Fibroblast of the aortic adventitia (primary cell): ENCODE data around the gene INHBB. TPM values are rescaled to one million over a fixed set of nuclear protein-coding genes. Genes with fewer than 3 reads are reported as not detected.

Source experiments
- DNase-seq: peaks from one replicate; pipeline ENCODE4 v3.0.0-alpha.2; 2010; ENCODE audit warnings: low read depth
- H3K4me3 ChIP-seq: 2 replicates; pipeline ENCODE4 v1.5.1; 2011; ENCODE audit warnings: low read depth, mild to moderate bottlenecking, control low read depth, low read length, moderate library complexity
- total RNA-seq: library from RNA; depleted of rRNA; stranded (reverse); fragments of >200 nt; gene quantifications from 2 replicates; pipeline ENCODE4 v1.2.3, GENCODE V29; 2012; ENCODE audit warnings: low replicate concordance
- TF ChIP-seq, protein P1 (sequence below): IDR thresholded peaks from 2 replicates; pipeline ENCODE4 v1.5.1; 2011; ENCODE audit warnings: mild to moderate bottlenecking, low read length, control low read depth, inconsistent platforms; ENCODE audit not compliant: insufficient read depth

INHBB gene
- total RNA-seq, 1 donor, result not detected

DNA sequence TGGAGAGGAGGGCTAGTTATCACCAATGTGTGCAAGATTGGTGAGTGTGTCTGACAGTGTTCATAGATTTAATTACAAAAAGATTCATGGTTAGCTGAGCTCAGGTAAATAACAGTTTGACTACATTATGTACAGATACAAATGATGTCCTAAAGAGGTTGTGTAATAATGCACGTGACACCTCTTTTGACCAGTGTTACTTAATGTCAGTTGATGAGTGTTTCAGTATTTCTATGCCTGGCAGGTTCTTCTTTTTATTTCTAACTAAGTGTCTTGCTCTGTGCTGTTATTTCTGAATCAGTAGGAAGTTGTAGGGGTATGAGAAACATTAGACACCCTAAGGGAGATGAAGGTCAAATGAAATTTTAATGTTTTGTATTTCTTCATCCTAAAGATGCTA lies 7.9 kb upstream of the INHBB start:
- H3K4me3 ChIP-seq, result no peak overlapping the region
- TF ChIP-seq, protein P1, sequence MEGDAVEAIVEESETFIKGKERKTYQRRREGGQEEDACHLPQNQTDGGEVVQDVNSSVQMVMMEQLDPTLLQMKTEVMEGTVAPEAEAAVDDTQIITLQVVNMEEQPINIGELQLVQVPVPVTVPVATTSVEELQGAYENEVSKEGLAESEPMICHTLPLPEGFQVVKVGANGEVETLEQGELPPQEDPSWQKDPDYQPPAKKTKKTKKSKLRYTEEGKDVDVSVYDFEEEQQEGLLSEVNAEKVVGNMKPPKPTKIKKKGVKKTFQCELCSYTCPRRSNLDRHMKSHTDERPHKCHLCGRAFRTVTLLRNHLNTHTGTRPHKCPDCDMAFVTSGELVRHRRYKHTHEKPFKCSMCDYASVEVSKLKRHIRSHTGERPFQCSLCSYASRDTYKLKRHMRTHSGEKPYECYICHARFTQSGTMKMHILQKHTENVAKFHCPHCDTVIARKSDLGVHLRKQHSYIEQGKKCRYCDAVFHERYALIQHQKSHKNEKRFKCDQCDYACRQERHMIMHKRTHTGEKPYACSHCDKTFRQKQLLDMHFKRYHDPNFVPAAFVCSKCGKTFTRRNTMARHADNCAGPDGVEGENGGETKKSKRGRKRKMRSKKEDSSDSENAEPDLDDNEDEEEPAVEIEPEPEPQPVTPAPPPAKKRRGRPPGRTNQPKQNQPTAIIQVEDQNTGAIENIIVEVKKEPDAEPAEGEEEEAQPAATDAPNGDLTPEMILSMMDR, result no peak
- DNase-seq, result no peak

- TF ChIP-seq, protein P1, result no peak
- H3K4me3 ChIP-seq, result no peak overlapping the region
- DNase-seq, result no peak
Observed at GRCh38 chr2:120341977-120342376, 4.0 kb upstream of the INHBB start.

DNA sequence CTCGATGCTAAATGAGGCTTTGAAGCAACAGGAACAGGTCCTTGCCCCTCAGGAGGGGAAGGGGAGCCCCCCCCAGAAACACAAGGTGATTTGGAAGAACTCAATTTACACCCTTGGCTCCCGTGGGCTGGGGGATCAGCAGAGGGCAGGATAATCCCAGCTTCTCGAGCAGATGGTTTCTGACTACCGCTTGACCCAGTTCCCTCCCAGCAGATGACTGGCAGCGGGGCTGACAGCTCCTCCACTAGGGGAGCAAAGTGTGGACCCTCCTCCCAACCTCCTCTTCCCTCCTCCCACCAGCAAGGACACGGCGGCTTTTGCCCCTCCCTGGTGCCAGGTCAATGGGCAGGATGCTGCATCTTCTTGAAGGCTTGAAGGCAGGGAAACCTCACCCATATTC lies 3.5 kb upstream of the INHBB start:
- TF ChIP-seq, protein P1, result no peak
- DNase-seq, result no peak
- H3K4me3 ChIP-seq, result no peak overlapping the region

DNA sequence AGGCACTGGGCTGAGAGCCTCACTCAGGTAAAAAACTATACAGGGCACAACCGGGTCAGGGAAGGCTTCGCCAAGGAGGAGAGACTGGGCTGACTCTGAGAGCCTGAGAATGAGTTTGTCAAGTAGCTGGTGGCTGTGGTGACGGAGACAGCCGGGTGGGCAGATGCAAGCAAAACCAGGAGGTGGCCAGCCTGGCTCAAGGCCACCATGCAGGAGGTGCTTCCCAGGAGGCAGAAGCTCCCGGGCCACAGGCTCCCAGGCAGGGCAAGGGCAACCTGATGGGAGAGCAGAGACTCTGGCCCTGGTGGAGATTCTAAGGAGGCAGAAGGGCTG lies 2.9 kb upstream of the INHBB start:
- TF ChIP-seq, protein P1, result no peak
- H3K4me3 ChIP-seq, result no peak overlapping the region
- DNase-seq, result no peak

GRCh38 chr2:120343433-120344105 lies 2.4 kb upstream of the INHBB start:
- DNase-seq, result peak; percentile 69

DNA sequence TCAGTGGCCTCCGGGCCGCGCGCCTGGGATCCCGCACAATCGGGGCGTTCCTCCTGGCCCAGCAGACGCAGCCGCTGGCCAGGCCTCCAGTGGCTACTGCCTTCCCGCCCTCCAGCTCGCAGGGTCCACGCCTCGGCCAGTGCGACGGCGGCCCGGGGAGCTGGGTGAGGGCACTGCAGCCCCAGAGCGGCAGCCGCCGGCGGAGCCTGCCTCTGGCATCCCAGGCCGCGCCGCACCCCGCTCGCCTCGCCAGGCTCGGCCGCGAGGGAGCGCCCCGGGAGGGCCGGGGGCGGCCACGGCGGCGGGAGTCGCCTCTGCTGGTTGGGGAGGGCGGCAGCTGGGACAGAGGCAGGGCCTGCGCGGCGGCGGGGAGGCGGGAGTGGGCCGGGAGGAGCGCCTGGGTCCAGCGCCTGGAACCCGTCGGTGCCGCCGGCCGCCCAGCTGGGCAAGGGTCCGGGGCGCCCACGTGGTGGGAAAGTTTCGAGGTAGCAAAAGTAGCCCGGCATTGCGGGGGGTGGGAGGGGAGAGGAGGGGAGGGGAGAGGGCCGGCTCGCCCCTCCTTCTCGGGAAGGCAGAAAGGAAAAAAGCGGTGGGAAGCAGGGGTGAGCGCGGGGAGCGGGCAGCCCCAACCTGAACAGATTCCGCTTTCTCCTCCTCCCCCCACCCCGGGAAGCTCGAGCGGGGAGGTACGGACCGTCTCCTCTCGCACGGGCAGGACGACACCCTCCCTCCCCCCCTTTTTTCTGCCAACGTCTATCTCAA lies 1.5 kb upstream of the INHBB start:
- no peak overlapping the region for H3K4me3 ChIP-seq
- no peak for DNase-seq
- TF ChIP-seq, protein P1, result no peak

More at GRCh38 chr2:120343433-120344105, 2.4 kb upstream of the INHBB start:
- TF ChIP-seq, protein P1, result peak; percentile 77
- H3K4me3 ChIP-seq, result no peak overlapping the region
